Measurements from ENCODE around the gene CPA5.

CPA5 gene

GRCh38 chr7:130322615-130323014, 22.0 kb upstream of the CPA5 start:
- no peak for DNase-seq
- no peak overlapping the region for H3K4me3 ChIP-seq

DNA sequence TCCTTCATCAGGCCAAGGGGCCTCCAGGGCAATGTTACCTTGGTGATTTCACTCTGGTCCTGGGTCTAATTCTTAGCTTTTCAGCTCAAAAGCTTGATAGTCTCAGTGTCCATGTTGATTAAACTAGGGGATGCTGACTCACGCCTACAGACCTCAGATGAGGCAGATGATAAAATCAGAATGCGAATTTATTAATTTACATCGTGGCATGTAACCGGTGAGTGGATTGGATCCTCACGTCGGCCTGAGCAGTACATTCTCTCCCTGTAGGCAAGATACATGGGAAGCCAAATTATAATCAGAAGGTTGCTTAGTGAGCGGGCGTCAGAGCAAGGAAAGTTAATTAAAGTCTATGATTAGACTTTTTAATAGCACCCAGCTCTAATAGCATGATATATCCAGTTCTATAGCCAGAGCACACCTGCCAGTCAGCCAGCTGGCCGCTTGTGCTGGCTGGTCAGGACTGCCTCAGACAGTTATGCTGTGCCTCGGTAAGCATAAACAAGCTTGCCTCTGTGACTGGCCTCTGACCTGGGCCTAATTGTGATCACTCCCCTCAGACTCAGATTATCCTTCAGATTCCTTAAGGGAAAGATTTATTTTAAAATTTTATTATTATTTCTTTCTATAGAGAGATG, 20.2 kb upstream of the CPA5 start:
- intact Hi-C loops (cut with DNase I; ENCODE audit: low total_unique reads), result no loop called here
- H3K27ac ChIP-seq, result no peak overlapping the region

More at GRCh38 chr7:130322615-130323014, 22.0 kb upstream of the CPA5 start:
- H3K9me3 ChIP-seq, result no peaks in the 10 kb centered on the region
- H3K4me1 ChIP-seq, result no peaks in the 10 kb centered on the region
- H3K27ac ChIP-seq, result no peak overlapping the region
- intact Hi-C loops (cut with DNase I; ENCODE audit: low total_unique reads), result no loop called here
- no peak for TF ChIP-seq CTCF (IDR thresholded peaks at IDR 0.05)
- H3K27me3 ChIP-seq, result no peaks in the 10 kb centered on the region
- H3K36me3 ChIP-seq, result no peaks in the 10 kb centered on the region

DNA sequence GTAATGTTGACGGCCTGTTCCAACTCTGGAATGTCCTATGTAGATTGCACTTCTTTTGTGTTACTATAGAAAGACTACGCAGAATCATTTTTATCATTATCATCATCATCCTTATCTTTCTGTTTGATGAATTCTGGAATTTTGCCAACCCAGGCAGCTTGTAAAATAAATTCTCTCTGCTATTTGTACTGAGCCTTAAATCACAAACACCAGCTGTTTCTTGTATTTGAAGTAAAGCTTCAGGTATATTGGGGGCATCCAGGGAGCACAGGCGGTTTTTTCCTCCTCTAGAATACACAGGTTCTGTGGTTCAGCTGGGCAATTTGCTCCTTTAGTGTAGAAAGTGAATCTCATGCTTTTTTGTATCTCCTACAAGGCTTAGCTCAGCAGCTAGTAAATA, 14.9 kb upstream of the CPA5 start:
- H3K36me3 ChIP-seq, result no peaks in the 10 kb centered on the region
- peaks cover 0 to 8% (median 3%) of the 10 kb centered on the region in 4 donors for H3K4me1 ChIP-seq
- H3K27ac ChIP-seq, result no peak overlapping the region
- H3K4me3 ChIP-seq, result no peak overlapping the region
- no peaks in the 10 kb centered on the region for H3K9me3 ChIP-seq
- no peak for TF ChIP-seq CTCF (IDR thresholded peaks at IDR 0.05)
- no peaks in the 10 kb centered on the region for H3K27me3 ChIP-seq
- intact Hi-C loops (cut with DNase I; ENCODE audit: low total_unique reads), result no loop called here
- DNase-seq, result no peak

More for the DNA sequence above, 20.2 kb upstream of the CPA5 start:
- Histone ChIP-seq H3K9me3 (no peaks in the 10 kb centered on the region), H3K36me3 (no peaks in the 10 kb centered on the region), H3K27me3 (no peaks in the 10 kb centered on the region), H3K4me1 (no peaks in the 10 kb centered on the region), H3K4me3 (no peak overlapping the region)
- TF ChIP-seq CTCF (IDR thresholded peaks at IDR 0.05), result no peak
- no peak for DNase-seq

GRCh38 chr7:130332259-130333053, 12.2 kb upstream of the CPA5 start:
- Histone ChIP-seq H3K27me3 (no peaks in the 10 kb centered on the region), H3K4me3 (no peak overlapping the region), H3K27ac (no peak overlapping the region), H3K9me3 (no peaks in the 10 kb centered on the region), H3K36me3 (no peaks in the 10 kb centered on the region), H3K4me1 (peaks cover 0 to 10% (median 3%) of the 10 kb centered on the region in 4 donors)
- no peak for TF ChIP-seq CTCF (IDR thresholded peaks at IDR 0.05)
- intact Hi-C loops (cut with DNase I; ENCODE audit: low total_unique reads), result no loop called here
- no peak for DNase-seq

DNA sequence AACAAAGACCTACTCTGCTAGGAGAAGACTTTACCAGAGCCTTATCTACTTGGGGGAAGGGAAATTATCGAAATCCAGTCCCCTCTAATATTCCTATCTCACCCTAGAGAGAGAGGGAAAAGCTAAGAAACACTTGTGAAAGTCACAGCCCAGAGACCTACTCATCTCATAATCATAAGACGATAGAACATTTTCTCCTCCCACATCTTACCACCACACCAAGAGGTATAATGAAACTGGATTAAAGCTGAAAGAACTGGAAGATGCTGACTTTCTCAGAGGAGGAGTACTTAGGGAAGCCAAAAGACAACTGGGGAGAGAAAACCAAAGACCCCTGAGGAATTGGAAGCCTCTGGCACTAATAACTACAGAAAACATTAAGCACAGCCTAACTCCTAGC, 10.8 kb upstream of the CPA5 start:
- intact Hi-C loops (cut with DNase I; ENCODE audit: low total_unique reads), result no loop called here

More for the DNA sequence above, 10.8 kb upstream of the CPA5 start:
- no peak overlapping the region for H3K4me3 ChIP-seq
- no peaks in the 10 kb centered on the region for H3K9me3 ChIP-seq
- H3K27me3 ChIP-seq, result no peaks in the 10 kb centered on the region
- no peak for DNase-seq
- TF ChIP-seq CTCF (IDR thresholded peaks at IDR 0.05), result no peak
- no peaks in the 10 kb centered on the region for H3K36me3 ChIP-seq
- no peak overlapping the region for H3K27ac ChIP-seq
- peaks cover 0 to 10% (median 3%) of the 10 kb centered on the region in 4 donors for H3K4me1 ChIP-seq
